DMS79 treated with DMSO at 0.1 percent for 48 hours (cell line): ENCODE results near the gene PURA.
A peak's percentile ranks its signal among the peaks of the same experiment; 100 is the strongest.

Experiments
- DNase-seq: peaks from one replicate; lab custom pipeline; 2025; lab: John Stamatoyannopoulos, UW

Gene PURA

DNA sequence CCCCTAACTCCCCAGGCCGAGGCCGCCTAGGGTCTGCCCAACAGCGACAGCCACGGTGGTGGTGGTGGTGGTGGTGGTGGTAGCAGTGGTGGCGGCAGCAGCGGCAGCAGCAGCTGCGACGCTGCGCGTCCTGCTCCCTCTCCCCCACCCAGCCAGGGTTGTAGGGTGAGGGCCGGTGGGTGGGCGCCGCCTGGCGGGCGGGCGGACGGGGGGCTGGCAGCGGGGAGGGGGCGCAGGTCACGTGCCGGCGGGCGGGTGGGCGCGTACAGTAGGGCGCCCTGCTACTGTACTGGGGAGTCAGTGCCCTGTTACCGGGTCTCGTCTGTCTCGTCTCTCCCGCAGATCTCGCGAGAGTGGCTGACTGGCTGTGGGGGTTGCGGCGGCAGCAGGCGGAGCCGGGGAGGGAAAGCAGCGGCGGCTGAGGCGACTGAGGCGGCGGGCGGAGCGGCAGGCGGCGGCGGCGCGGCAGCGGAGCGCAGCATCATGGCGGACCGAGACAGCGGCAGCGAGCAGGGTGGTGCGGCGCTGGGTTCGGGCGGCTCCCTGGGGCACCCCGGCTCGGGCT lies at the start of gene PURA:
TSS of gene PURA (plus strand) at position 411 of the 565 bp plus-strand sequence. CDS start at position 484, 73 bp downstream.
- DNase-seq = peak; percentile 54

- DNase-seq = no peak
Measured at GRCh38 chr5:140072812-140073211, 41.1 kb upstream of the PURA start.

DNA sequence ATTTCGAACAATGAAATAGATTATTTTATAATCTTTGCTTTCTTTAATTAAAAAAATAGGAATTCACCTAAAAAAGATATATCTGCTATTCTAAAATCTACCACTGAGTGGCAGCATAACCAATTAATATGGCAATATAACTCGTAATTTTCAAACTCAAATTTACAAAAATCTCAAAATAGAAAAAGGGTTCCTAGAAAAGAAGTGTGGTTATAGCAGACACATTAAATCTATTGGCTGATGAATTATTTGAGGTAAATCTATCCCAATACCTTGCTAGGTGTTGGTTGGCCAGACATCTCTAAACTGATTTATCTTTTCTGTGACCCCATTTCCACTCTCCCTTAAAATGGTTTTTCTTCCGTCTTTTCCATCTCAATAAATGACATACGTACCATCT lies 40.6 kb upstream of the PURA start:
- peak; percentile 1 for DNase-seq

GRCh38 chr5:140075371-140075770 lies 38.5 kb upstream of the PURA start:
- no peak for DNase-seq

DNA sequence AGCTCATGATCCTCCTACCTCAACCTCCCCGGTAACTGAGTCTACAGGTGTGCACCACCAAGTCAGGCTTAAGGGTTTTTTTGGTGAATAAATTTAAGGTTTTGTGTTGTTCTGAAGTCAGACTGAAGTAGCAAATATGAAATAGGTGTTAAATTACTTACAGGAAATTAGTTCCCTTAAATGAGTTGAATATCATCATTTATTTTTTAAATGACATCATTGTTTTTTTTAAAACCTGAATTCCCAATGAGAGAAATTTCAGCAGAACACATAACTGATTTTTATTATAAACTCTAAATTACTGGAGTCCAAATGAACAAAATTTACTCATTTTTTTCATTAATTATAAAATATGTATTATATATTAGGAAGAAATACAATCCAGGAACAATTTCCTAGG lies 37.8 kb upstream of the PURA start:
- DNase-seq = no peak

DNA sequence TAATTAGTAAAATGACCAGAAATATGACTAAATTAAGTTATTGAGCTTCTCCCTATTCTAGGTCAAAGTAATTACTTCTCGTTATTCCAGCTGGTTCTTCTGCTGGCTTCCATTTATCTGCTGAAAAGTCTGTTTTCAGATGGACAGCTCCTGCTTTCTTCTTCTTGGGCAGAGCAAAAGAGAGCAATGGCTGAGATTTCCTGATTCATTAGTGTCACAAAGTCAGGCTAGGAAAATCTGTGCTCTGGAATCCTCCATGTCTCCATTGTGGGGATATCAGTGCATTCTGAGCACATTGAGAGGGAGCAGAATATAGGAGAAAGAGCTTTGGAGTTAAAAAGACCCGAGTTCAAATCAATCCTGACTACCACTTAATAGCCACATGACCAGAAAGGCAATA lies 37.1 kb upstream of the PURA start:
- no peak for DNase-seq

GRCh38 chr5:140083120-140083519 lies 30.8 kb upstream of the PURA start:
- no peak for DNase-seq

DNA sequence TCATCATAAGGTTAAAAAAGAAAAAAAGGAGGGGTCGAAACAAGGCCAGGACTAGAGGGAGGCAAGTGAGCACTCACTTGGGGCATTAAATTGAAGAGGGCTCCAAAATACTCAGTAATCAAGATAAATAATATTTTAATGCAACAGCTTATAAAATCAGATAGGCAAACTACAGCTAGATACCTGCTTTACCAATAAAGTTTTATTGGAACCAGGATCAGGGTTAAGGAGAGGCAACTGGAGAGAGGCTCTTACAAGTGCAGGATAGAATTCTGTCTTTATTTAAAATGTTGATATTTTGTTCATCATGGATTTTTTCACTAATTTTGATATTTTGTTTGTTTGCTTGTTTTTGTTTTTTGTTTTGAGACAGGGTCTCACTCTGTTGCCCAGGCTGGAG lies 30.3 kb upstream of the PURA start:
- DNase-seq = no peak

- no peak for DNase-seq
Measured at GRCh38 chr5:140084541-140084940, 29.4 kb upstream of the PURA start.

DNA sequence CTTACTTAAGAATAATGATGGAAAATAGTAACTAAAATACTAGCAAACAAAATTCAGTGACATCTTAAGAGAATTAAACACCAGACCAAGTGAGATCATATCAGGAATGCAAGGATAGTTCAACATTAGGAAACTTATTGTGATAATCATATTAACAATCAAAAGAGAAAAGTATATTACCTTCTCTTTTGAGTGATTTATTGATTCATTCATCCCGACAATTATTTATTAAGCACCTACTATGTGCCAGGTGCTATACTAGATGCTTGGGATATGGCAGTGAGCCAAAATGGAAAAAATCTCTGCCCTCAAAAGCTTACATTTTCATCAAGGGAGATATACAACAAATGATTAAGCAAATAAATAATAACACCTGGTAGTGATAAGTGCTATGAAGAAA lies 23.7 kb upstream of the PURA start:
- DNase-seq = no peak

- DNase-seq = no peak
Measured at GRCh38 chr5:140093179-140093578, 20.7 kb upstream of the PURA start.

- no peak for DNase-seq
Measured at GRCh38 chr5:140093866-140094265, 20.0 kb upstream of the PURA start.

DNA sequence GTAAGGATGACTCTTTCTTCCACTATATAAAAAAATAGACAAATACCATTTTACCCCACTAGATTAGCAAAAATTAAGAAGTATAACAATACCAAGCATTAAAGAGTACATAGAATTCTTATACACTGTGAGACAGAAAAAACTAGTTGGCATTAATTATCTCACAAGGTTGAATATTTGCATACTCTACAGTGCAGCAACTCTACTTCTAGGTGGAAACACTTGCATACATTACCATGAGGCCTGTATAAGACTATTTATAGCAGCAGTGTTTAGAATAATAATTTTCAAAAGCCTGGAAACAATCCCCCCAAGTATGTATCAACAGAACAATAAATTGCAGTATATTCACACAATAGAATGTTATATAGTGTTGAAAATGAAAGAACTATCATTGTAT lies 19.0 kb upstream of the PURA start:
- DNase-seq = no peak

DNA sequence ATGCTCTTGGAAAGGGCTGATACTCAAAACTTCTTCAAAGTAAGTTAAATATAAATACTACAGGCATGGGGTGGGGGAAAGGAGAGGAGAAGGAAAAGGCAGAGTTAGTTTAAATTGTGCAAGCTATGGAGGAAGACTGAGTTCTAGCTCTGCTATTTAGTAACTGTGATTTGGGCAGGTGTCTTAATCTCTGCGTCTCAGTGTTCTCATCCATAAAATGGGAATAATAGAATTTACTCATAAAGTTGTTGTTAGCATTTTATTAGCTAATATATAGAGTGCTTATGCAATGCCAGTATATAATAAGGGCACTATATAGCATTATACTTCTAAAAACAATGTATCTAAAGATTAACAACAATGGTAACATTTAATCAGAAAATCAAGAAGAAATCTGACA lies 12.7 kb upstream of the PURA start:
- no peak for DNase-seq

DNA sequence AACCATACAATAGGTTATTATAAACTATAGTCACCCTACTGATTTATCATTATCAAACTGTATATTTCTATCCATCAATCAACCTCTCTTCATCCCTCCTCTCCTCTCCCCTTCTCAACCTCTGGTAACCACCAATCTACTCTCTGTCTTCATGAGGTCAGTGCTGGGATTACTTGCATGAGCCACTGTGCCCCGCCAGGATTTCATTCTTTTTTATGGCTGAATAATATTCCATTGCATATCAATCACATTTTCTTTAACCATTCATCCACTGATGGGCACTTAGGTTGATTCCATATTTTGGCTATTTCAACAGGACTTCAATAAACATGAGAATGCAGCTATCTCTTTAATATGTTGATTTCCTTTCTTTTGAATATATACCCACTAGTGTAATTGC lies 10.8 kb upstream of the PURA start:
- DNase-seq = no peak

GRCh38 chr5:140104100-140104499 lies 9.8 kb upstream of the PURA start:
- no peak for DNase-seq

DNA sequence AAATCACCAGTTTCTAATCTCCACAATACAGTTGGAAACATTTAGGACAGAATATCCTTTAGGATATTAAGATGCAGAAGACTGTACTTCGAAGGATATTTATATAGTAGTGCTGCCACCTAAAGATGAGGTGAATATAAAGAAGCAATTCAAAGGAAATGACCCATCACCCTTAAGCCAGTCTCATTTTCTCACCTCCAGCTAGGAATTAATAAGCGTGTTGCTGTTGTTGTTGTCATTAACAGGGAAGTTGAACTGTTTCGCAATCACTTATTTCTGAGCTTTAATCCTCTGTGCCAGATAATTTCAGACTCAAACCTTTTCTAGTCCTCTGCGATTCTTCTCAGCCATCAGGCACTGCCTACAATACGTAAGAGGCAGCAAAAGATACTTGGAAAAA lies 7.8 kb upstream of the PURA start:
- no peak for DNase-seq

GRCh38 chr5:140106805-140107311 lies 7.1 kb upstream of the PURA start:
- DNase-seq = no peak

DNA sequence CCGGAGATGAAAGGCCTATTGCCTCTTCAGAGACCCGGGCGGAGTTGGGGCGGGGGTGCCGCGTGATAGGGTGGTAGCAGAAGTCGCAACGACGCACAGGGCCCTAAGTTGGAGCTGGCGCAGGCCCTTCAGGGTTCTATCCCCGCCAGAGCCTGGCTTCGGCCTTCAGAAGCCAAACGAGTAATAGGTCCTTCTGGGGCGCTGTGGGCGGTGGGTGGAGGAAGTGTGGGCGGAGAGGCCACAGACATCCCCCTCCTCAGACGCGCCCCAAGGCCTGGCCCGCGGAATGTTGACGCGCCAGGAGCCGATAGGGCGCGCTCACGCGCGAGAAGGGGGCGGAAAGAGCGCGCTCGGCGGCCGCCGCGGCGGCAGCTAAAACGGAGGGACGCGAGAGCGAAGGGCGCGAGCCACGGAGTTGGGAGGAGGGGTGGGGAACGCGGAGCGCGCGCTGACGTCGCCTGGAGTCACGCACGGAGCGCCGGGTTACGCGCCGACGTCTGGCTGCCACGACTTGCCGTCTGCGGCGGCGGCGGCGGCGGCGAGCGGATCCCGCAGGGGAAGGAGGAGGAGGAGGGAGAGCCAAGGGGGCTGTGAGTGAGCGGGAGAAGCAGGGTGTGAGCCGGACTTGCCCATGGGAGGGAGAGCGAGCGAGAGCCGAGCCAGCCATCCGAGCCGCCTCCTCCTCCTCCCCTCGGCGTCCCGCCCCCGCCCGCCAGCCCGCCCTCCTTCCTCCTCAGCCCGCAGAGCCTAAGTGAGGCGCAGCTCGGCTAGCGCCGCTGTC lies 6.4 kb upstream of the PURA start:
- DNase-seq = peak; percentile 71

GRCh38 chr5:140108093-140109017 lies 5.6 kb upstream of the PURA start:
- peak; percentile 24 for DNase-seq

DNA sequence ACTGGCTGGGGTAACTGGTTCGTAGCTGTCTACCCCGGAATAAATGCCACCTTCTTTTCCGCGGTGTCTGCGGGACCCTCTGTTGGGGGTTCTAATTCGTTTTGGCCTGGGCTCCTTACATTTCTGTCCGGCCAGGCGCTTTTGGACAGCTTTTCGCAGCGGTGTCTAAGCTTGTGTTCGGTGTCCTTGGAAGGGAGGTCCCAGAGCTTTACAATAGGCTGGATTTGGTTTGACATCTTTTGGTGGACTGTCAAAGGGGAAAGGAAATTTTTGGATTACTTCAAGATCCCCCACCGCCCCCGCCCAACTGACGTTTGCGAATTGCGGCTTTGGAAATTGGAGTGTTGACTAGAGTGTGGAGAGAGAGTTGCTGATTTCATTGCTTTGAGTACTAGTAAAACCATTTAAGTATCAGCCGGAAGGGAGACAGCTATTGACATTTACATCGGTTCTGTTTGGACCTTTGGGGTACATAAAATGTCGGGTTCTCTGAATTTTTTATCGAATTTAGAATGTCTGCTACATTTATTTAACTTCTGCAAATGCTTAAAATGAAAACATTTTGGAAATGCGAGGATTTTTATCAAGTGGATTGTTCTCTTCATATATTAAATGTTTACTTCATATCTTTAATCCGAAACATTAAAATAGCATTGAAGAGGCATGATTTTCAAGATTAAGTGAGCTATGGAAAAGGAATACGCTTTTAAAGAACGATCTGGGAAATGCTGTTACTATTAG lies 4.7 kb upstream of the PURA start:
- no peak for DNase-seq
